HepG2 (cell line): ENCODE measurements around the gene EMC9. TPM values are rescaled to one million over a fixed set of nuclear protein-coding genes. Genes with fewer than 3 reads are reported as not detected.

Experiments used
- CREB1 ChIP-seq, 2 experiments: fragments of 450-650 bp in 1 of 2; IDR thresholded peaks; 2 replicates each; pipeline ENCODE4 v1.6.1; 2016 to 2017; ENCODE audit warnings: control low read depth in 1 of 2, mild to moderate bottlenecking in 1 of 2, missing compliant biosample characterization in 1 of 2, missing genetic modification characterization in 1 of 2
- CSRNP1 ChIP-seq: sonication (generic); formaldehyde crosslinking; IDR thresholded peaks from 2 replicates; pipeline ENCODE4 v1.8.1; 2023; ENCODE audit warnings: mild to moderate bottlenecking, missing genetic modification reagents
- CSRNP2 ChIP-seq: sonication (generic); formaldehyde crosslinking; conservative IDR thresholded peaks from 2 replicates; pipeline ENCODE4 v1.8.0; 2022; ENCODE audit warnings: low read depth, missing genetic modification reagents
- FOSL1 ChIP-seq: sonication (generic); formaldehyde crosslinking; IDR thresholded peaks from 2 replicates; pipeline ENCODE4 v1.9.0; 2021; ENCODE audit warnings: missing genetic modification reagents, borderline replicate concordance
- HMG20A ChIP-seq: IDR thresholded peaks from 2 replicates; pipeline ENCODE4 v1.6.1; 2016; ENCODE audit warnings: borderline replicate concordance
- HMGXB3 ChIP-seq: sonication (generic); formaldehyde crosslinking; IDR thresholded peaks from 2 replicates; pipeline ENCODE4 v1.4.0; 2020; ENCODE audit warnings: missing genetic modification reagents, borderline replicate concordance
- KDM2A ChIP-seq: sonication (generic); formaldehyde crosslinking; IDR thresholded peaks from 2 replicates; pipeline ENCODE4 v1.4.0; 2020; ENCODE audit warnings: low read depth, missing genetic modification reagents, borderline replicate concordance
- KLF9 ChIP-seq: IDR thresholded peaks from 2 replicates; pipeline ENCODE4 v1.6.1; 2016; ENCODE audit warnings: low read depth
- MLLT10 ChIP-seq: sonication (generic); formaldehyde crosslinking; IDR thresholded peaks from 2 replicates; pipeline ENCODE4 v1.4.0; 2020; ENCODE audit warnings: missing genetic modification reagents
- YEATS2 ChIP-seq: sonication (generic); formaldehyde crosslinking; IDR thresholded peaks from 2 replicates; pipeline ENCODE4 v1.4.0; 2020; ENCODE audit warnings: missing genetic modification reagents, borderline replicate concordance
- ZBTB46 ChIP-seq: sonication (generic); formaldehyde crosslinking; IDR thresholded peaks from 2 replicates; pipeline ENCODE4 v1.4.0; 2020; ENCODE audit warnings: mild to moderate bottlenecking, missing genetic modification reagents, borderline replicate concordance
- ZNF121 ChIP-seq: sonication (generic); formaldehyde crosslinking; IDR thresholded peaks from 2 replicates; pipeline ENCODE4 v1.5.0; 2020; ENCODE audit warnings: mild to moderate bottlenecking, missing genetic modification reagents
- ZNF367 ChIP-seq: sonication (generic); formaldehyde crosslinking; IDR thresholded peaks from 2 replicates; pipeline ENCODE4 v1.4.0; 2020; ENCODE audit warnings: missing genetic modification reagents, borderline replicate concordance
- ZNF747 ChIP-seq: sonication (generic); formaldehyde crosslinking; IDR thresholded peaks from 2 replicates; pipeline ENCODE4 v1.8.1; 2023; ENCODE audit warnings: missing genetic modification reagents, mild to moderate bottlenecking, borderline replicate concordance
- ZSCAN29 ChIP-seq: sonication (generic); formaldehyde crosslinking; conservative IDR thresholded peaks from 2 replicates; pipeline ENCODE4 v1.4.0; 2020; ENCODE audit warnings: mild to moderate bottlenecking, missing genetic modification reagents
- ZXDC ChIP-seq: sonication (generic); formaldehyde crosslinking; IDR thresholded peaks from 2 replicates; pipeline ENCODE4 v1.5.0; 2020; ENCODE audit warnings: mild to moderate bottlenecking, missing genetic modification reagents
- polyA plus RNA-seq, 8 experiments: library from polyadenylated mRNA; depleted of rRNA in 3 of 8; stranded (reverse) in 7 of 8; unstranded in 1 of 8; fragments of >200 nt; fragmentation: Illumina TruSeq in 4 of 8; extraction: Trizol in 4 of 8; gene quantifications; 2 replicates each; pipeline versions ENCODE4 v1.2.1 to v1.2.3, GENCODE V29; 2011 to 2016; ENCODE audit warnings: low read depth in 4 of 8, missing spikeins in 1 of 8, mixed read lengths in 1 of 8; ENCODE audit not compliant: insufficient read depth in 1 of 8
- total RNA-seq, 5 experiments: library from RNA; depleted of rRNA; stranded (reverse); fragments of >200 nt; fragmentation: Illumina TruSeq; extraction: Trizol; gene quantifications; 2 replicates each; pipeline ENCODE4 v1.2.3, GENCODE V29; 2016; ENCODE audit warnings: low read depth in 1 of 5

The EMC9 gene
- total and polyA plus RNA-seq, 2 of the 13 experiments (the other 11 are each of a cell fraction or from before 2014, with no cell fraction given), result 60.5 to 78.7 TPM

- TF ChIP-seq CSRNP2 (no peak), ZXDC (no peak), YEATS2 (CRISPR knock-in tag) (peak; percentile 95), CSRNP1 (CRISPR knock-in tag) (peak; percentile 99), ZNF367 (0 out of 2 replicates have a peak, but pooled peaks have one; percentile 81), ZNF121 (peak; percentile 86), ZSCAN29 (CRISPR knock-in tag) (peak; percentile 99), KDM2A (CRISPR knock-in tag) (peak; percentile 99), KLF9 (peak; percentile 97), ZBTB46 (CRISPR knock-in tag) (peak; percentile 94), HMG20A (CRISPR knock-in tag) (peak; percentile 83), MLLT10 (CRISPR knock-in tag) (no peak), CREB1 (IDR thresholded peaks at IDR 0.05) (peak; percentile 66), CREB1 (CRISPR knock-in tag; IDR thresholded peaks at IDR 0.05) (no peak), ZNF747 (peak; percentile 99), FOSL1 (CRISPR knock-in tag) (peak; percentile 39; the same call in 1 of the 2 replicates), HMGXB3 (peak; percentile 97)
These were observed 27.4 kb downstream of the EMC9 start (continued) for GRCh38 chr14:24113801-24114531.
